Measurements from ENCODE around the gene ALG1. TPM values are rescaled to one million over a fixed set of nuclear protein-coding genes. Genes with fewer than 3 reads are reported as not detected.

ALG1 gene
- total and polyA plus RNA-seq, 2 of the 13 experiments (the other 11 are each of a cell fraction or from before 2014, with no cell fraction given): 43.3 to 75.6 TPM

DNA sequence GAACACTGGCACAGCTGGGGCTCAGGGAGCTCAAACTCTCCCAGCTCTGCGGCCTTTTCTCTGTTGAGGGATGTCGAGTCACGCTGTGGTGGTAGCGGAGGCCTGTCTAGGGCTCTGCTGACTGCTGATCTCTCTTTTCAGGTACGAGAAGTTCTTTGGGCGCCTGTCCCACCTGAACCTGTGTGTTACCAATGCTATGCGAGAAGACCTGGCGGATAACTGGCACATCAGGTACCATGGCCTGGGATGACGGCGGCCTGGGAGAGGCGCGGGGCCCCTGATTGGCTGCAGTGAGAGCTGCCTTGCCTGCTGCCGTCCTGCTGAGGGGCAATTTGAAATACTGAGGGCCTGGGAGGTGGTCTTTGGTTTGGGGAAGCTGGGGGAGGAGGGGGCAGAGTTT is 5.7 kb downstream of the ALG1 start:
- ChIA-PET CTCF (ENCODE audit: low intra/inter-chr PET ratio, low total read pairs) (no interaction called here), POLR2A (no interaction called here)
- Histone ChIP-seq H3K4me1 (ENCODE audit: insufficient read depth, low read length) (peaks cover 14% of the 10 kb centered on the region), H3K9me3 (ENCODE audit: low read length) (no peaks in the 10 kb centered on the region), H3K27me3 (ENCODE audit: control insufficient read depth in 1 of 2, insufficient read depth in 2 of 2, low read length in 2 of 2) (no peaks in the 10 kb centered on the region), H3K36me3 (replicated peaks in 1 of 2; ENCODE audit: control insufficient read depth in 1 of 2, insufficient read depth in 2 of 2, low read length in 2 of 2) (peaks cover 36 to 66% of the 10 kb centered on the region in 2 experiments), H3K4me3 (replicated peaks in 1 of 3; ENCODE audit: insufficient read depth in 1 of 3, low read depth in 2 of 3, low read length in 3 of 3) (no peak overlapping the region), H3K27ac (ENCODE audit: extremely low read length, insufficient read depth, low read length) (no peak overlapping the region), H2AFZ (ENCODE audit: low read length) (no peak overlapping the region), H3K4me2 (ENCODE audit: low read depth, low read length) (no peak overlapping the region), H3K79me2 (ENCODE audit: insufficient read depth, low read length) (peaks cover 19% of the 10 kb centered on the region), H4K20me1 (ENCODE audit: insufficient read depth, low read length) (no peaks in the 10 kb centered on the region), H3K9ac (ENCODE audit: insufficient read depth, low read depth, low read length) (no peak overlapping the region)
- no TSS peak for BruUV-seq (replicated peaks)
- intact Hi-C loops (cut with micrococcal nuclease; ENCODE audit: unreplicated experiment): no loop called here
- FAIRE-seq (no peak), ATAC-seq (no peak), DNase-seq (ENCODE audit: low spot score) (no peak)
- WGBS (ENCODE audit: low lambda C conversion rate): 96% methylated on average over 13 of the region's 13 CpGs
- no peak for TF ChIP-seq ZNF260 (CRISPR knock-in tag; IDR thresholded peaks at IDR 0.05; ENCODE audit: borderline replicate concordance, low read depth)
- TF ChIP-seq ZNF782 (CRISPR knock-in tag; IDR thresholded peaks at IDR 0.05; ENCODE audit: borderline replicate concordance): no peak
- TF ChIP-seq TFE3 (CRISPR knock-in tag; IDR thresholded peaks at IDR 0.05): no peak
- TF ChIP-seq ZBTB7B (CRISPR knock-in tag; IDR thresholded peaks at IDR 0.05): no peak
- TF ChIP-seq, protein P1, sequence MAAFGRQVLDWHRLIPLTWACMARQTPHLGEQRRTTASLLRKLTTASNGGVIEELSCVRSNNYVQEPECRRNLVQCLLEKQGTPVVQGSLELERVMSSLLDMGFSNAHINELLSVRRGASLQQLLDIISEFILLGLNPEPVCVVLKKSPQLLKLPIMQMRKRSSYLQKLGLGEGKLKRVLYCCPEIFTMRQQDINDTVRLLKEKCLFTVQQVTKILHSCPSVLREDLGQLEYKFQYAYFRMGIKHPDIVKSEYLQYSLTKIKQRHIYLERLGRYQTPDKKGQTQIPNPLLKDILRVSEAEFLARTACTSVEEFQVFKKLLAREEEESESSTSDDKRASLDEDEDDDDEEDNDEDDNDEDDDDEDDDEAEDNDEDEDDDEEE (CRISPR knock-in tag; IDR thresholded peaks at IDR 0.05): no peak
- peak; percentile 32 for TF ChIP-seq AGO2 (optimal IDR thresholded peaks at IDR 0.05; ENCODE audit: low read depth, low read length)
- TF ChIP-seq RBFOX2 (IDR thresholded peaks at IDR 0.05; ENCODE audit: low read depth, low read length): 0 out of 2 replicates have a peak, but pooled peaks have one; percentile 25
- no peak for TF ChIP-seq ELF1 (CRISPR knock-in tag; IDR thresholded peaks at IDR 0.05)
- TF ChIP-seq ZNF460 (CRISPR knock-in tag; IDR thresholded peaks at IDR 0.05; ENCODE audit: borderline replicate concordance): no peak
- no peak for TF ChIP-seq YEATS4 (CRISPR knock-in tag; IDR thresholded peaks at IDR 0.05; ENCODE audit: borderline replicate concordance)
- in situ Hi-C loops (cut with HindIII; ENCODE audit: extremely low pct_ligation_motif_present, low pct_unique_long_range_greater_than_20kb): no loop called here
